Loucy (cell line): Measurements from ENCODE around the gene DCBLD2.

Experiments
- EZH2phosphoT487 ChIP-seq: fragments of 200-600 bp; IDR thresholded peaks from 2 replicates; pipeline ENCODE4 v1.6.1; 2018; ENCODE audit warnings: antibody characterized with exemption, mild to moderate bottlenecking, moderate library complexity, borderline replicate concordance
- TF ChIP-seq, protein P1 (sequence below): fragments of 200-600 bp; sonication (generic); conservative IDR thresholded peaks from 2 replicates; pipeline ENCODE4 v1.5.1; 2014; ENCODE audit warnings: mild to moderate bottlenecking, antibody characterized with exemption, low read length

- TF ChIP-seq, protein P1, sequence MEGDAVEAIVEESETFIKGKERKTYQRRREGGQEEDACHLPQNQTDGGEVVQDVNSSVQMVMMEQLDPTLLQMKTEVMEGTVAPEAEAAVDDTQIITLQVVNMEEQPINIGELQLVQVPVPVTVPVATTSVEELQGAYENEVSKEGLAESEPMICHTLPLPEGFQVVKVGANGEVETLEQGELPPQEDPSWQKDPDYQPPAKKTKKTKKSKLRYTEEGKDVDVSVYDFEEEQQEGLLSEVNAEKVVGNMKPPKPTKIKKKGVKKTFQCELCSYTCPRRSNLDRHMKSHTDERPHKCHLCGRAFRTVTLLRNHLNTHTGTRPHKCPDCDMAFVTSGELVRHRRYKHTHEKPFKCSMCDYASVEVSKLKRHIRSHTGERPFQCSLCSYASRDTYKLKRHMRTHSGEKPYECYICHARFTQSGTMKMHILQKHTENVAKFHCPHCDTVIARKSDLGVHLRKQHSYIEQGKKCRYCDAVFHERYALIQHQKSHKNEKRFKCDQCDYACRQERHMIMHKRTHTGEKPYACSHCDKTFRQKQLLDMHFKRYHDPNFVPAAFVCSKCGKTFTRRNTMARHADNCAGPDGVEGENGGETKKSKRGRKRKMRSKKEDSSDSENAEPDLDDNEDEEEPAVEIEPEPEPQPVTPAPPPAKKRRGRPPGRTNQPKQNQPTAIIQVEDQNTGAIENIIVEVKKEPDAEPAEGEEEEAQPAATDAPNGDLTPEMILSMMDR: no peak
- no peak for TF ChIP-seq EZH2phosphoT487
These were observed 114.3 kb downstream of the DCBLD2 start for GRCh38 chr3:98787181-98787580.
